NT2/D1 (cell line): Measurements from ENCODE around the gene SLC2A3.

Experiments
- SUZ12 ChIP-seq: IDR thresholded peaks from 2 replicates; pipeline ENCODE4 v1.6.1; 2011; ENCODE audit not compliant: insufficient read length, insufficient read depth; ENCODE audit errors: extremely low read depth
- YY1 ChIP-seq: IDR thresholded peaks from 2 replicates; pipeline ENCODE4 v1.6.1; 2011; ENCODE audit not compliant: insufficient read length, insufficient read depth
- ZNF274 ChIP-seq: IDR thresholded peaks from 2 replicates; pipeline ENCODE4 v1.6.1; 2011; ENCODE audit warnings: mild to moderate bottlenecking, low read depth, low read length

- TF ChIP-seq ZNF274 (no peak), SUZ12 (no peak), YY1 (no peak)
Measured at GRCh38 chr12:7905071-7905470, 30.9 kb downstream of the SLC2A3 start.
